ENCODE measurements around the gene TGFBR2.

Gene TGFBR2

GRCh38 chr3:30676424-30677346, 70.3 kb downstream of the TGFBR2 start:
- no peak for DNase-seq

- no peak for DNase-seq
These were observed 70.9 kb downstream of the TGFBR2 start for GRCh38 chr3:30677347-30677685.

- DNase-seq = no peak
These were observed 72.6 kb downstream of the TGFBR2 start for GRCh38 chr3:30679045-30679444.

GRCh38 chr3:30680789-30681648, 74.6 kb downstream of the TGFBR2 start:
- no peak for DNase-seq

GRCh38 chr3:30681649-30682211, 75.3 kb downstream of the TGFBR2 start:
- DNase-seq = no peak

- peak; percentile 39 for DNase-seq
These were observed 76.2 kb downstream of the TGFBR2 start for GRCh38 chr3:30682434-30683155.

- no peak for DNase-seq
These were observed 77.4 kb downstream of the TGFBR2 start for GRCh38 chr3:30683769-30684168.

GRCh38 chr3:30684356-30684755, 78.0 kb downstream of the TGFBR2 start:
- no peak for DNase-seq

GRCh38 chr3:30685267-30685667, 78.9 kb downstream of the TGFBR2 start:
- DNase-seq = no peak

- no peak for DNase-seq
These were observed 79.8 kb downstream of the TGFBR2 start for GRCh38 chr3:30686176-30686575.

GRCh38 chr3:30686799-30687198, 80.4 kb downstream of the TGFBR2 start:
- DNase-seq = no peak

- no peak for DNase-seq
These were observed 81.6 kb downstream of the TGFBR2 start for GRCh38 chr3:30687930-30688570.

GRCh38 chr3:30688776-30689641, 82.6 kb downstream of the TGFBR2 start:
- DNase-seq = no peak

GRCh38 chr3:30690199-30690598, 83.8 kb downstream of the TGFBR2 start:
- no peak for DNase-seq

GRCh38 chr3:30691249-30691880, 85.0 kb downstream of the TGFBR2 start:
- DNase-seq = no peak

- DNase-seq = no peak
These were observed 85.5 kb downstream of the TGFBR2 start for GRCh38 chr3:30691944-30692343.

- no peak for DNase-seq
These were observed 86.2 kb downstream of the TGFBR2 start for GRCh38 chr3:30692498-30693130.

GRCh38 chr3:30693470-30694120, 87.2 kb downstream of the TGFBR2 start:
- DNase-seq = peak; percentile 44

GRCh38 chr3:30694148-30694547, 87.7 kb downstream of the TGFBR2 start:
- DNase-seq = no peak

- DNase-seq = no peak
These were observed 88.3 kb downstream of the TGFBR2 start for GRCh38 chr3:30694668-30695067.
